GM18951 (cell line): ENCODE results near the gene CXorf38.
A peak's percentile ranks its signal among the peaks of the same experiment; 100 is the strongest.

Experiments
- POLR2A ChIP-seq: IDR thresholded peaks from 4 replicates; pipeline ENCODE4 v1.6.1; 2011; ENCODE audit warnings: mild to moderate bottlenecking; ENCODE audit not compliant: insufficient read length, insufficient read depth; ENCODE audit errors: extremely low read depth
- in situ Hi-C: fragments of 300-500 bp; cut with MboI; formaldehyde crosslinking; loops from one replicate; pipeline ENCODE4 v1.12.0; 2022; ENCODE audit warnings: low sequenced_read_pairs, mixed read lengths, inconsistent platforms; ENCODE audit not compliant: unreplicated experiment

Gene CXorf38

DNA sequence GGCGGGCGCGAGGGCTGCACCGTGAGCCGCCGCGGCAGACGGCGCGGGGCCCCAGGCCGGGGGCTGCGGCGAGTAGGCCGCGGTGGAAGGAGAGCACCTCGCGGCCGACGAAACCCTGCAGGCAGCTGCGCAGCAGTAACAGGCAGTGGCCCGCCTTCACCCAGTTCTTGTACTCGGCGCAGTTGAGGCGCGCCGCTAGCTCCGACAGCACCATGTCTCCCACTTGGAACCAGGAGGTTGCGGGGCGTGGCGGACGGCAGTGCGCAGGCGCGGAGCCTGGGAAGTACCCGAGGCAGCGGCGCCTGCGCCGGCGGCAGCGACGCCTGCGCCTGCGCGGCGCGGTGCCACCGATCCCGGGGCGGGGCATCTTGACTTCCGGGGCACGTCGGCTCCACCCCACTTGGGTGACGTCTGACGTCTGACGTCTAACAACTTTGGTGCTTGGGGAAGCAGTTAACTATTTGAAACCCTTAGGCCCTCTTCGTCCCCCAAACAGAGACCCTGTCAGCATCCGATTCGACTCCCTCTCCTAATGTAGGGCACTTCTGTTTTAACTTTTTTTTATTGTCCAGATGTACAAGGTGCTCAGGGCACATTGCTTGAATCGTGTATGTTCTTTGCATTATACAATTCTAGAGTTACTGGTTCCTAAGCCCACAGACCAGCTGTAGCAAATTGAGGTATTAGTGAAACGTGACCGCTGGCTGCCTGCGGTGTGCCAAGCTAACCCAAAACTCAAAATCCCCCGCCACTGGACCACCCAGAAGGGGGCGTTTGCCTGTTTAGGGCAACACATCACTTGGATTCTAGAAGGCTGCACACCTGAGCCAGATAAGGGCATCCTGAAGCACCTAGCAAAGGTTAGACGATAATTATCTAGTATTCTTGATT lies at the start of gene CXorf38:
TSS of gene CXorf38 (minus strand) at position 255 of the 891 bp plus-strand sequence. CDS start at position 214, 41 bp downstream.
- peak; percentile 84 for TF ChIP-seq POLR2A
- in situ Hi-C loops, result loop anchor here (10.0 kb wide), 1 partner anchor 843 kb away; no protein-coding TSS in a partner anchor

DNA sequence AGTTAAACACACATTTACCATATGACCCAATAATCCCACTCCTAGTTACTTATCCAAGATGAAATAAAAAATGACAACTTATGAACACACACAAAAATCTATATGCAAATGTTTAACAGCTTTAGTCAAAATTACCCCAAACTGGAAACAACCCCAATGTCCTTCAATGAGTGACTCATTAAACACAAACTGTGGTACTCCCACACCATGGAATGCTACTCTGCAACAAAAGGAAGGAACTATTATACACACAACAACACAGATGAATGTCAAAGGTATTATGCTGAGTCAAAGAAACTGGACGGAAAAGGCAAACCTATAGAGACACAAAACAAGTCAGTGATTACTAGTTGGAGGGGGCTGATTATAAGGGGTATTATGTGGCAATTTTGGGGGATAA lies 47.4 kb upstream of the CXorf38 start:
- in situ Hi-C loops, result no loop called here
- no peak for TF ChIP-seq POLR2A

DNA sequence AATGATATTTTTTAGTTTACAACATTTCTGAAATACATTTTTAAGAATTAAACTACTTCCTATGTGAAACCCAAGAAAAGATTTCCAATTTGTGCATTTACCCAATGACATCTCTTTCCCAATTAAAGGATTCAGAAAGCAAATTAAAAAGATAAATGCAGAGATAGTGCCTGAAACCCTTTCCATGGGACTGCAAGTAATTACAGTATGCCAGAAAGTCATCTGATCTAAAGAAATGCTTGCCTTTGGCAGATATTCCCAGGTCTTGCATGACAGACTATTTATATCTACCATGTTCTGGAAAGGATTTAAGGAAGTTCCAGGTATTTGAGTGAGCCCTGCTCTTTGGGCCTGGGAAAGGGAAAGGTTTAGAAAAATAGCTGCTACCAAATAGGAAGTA lies 41.6 kb upstream of the CXorf38 start:
- no peak for TF ChIP-seq POLR2A
- in situ Hi-C loops, result no loop called here

DNA sequence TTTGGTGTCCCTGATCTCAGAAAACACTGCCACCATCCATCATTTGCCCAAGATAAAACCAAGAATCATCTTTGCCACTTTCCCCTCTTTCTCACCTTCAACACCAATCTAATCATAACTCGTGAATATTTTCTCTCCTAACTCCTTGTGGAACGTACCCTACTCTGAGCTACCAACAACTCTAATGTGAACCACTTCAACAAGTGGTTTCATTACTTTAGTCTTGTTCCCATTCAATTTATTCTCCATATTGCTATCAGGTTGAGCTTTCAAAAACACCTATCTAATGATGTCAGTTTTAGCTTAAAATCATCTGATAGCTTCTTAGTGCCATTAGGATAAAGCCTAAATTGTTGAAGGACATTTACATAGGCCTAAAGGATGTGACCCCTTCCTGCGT lies 39.8 kb upstream of the CXorf38 start:
- in situ Hi-C loops, result no loop called here
- TF ChIP-seq POLR2A, result no peak

GRCh38 chrX:40685362-40685918 lies 38.1 kb upstream of the CXorf38 start:
- in situ Hi-C loops, result no loop called here
- TF ChIP-seq POLR2A, result no peak

- no peak for TF ChIP-seq POLR2A
- in situ Hi-C loops, result no loop called here
Observed at GRCh38 chrX:40684092-40684491, 36.7 kb upstream of the CXorf38 start.

DNA sequence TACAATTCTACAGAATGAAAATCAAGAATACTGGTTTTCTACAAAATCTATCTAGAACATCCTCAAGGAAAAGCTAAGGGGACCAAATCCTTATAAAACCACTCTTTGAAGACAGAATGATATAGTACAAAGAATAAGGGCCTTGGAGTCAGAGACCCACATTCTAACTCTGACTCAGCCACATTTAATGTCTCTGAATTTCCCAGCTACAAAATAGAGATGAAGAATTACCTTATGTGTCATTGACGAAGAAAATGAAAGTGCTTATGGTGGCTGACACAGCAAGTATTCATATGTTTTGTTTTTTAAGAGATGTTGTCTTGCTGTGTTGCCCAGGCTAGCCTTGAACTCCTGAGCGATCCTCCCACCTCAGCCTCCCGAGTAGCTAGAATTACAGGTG lies 35.9 kb upstream of the CXorf38 start:
- in situ Hi-C loops, result no loop called here
- no peak for TF ChIP-seq POLR2A

GRCh38 chrX:40671126-40671525 lies 23.8 kb upstream of the CXorf38 start:
- TF ChIP-seq POLR2A, result no peak
- in situ Hi-C loops, result loop anchor here (25.0 kb wide), 1 partner anchor 441 kb away; no protein-coding TSS in a partner anchor

GRCh38 chrX:40663880-40664630 lies 16.7 kb upstream of the CXorf38 start:
- in situ Hi-C loops, result loop anchor here (25.0 kb wide), 1 partner anchor 448 kb away; no protein-coding TSS in a partner anchor
- TF ChIP-seq POLR2A, result no peak

DNA sequence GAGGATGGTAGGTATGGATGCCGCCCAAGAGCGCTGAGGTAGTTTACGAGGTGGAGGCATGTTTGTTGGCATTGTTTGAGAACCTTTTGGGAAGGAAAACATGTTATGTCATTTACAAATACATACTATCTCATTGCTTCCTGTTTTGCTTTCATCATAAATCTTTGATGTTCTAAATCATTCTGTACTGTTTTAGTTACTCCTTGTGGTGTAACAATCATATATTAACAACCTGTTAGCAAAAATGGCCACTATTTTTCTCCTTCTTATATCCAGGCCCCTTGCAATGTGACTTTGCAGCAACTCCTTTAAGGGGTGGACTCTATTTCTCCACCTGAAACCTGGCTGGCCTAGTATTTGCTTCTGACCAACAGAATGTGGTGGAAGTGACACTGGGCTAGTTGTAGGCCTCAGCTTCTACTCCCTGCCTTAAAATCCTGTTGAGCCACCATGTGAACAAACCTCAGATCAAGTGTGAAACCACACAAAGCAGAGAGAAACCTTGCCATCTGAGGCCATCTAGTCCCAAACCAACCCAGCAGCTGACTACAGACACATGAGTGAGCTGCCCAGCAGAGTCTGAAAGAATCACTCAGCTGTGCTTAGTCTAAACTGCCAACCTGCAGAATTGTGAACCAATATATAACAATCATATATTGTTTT lies 15.8 kb upstream of the CXorf38 start:
- in situ Hi-C loops, result loop anchor here (25.0 kb wide), 1 partner anchor 449 kb away; no protein-coding TSS in a partner anchor
- TF ChIP-seq POLR2A, result no peak

GRCh38 chrX:40661489-40661888 lies 14.1 kb upstream of the CXorf38 start:
- TF ChIP-seq POLR2A, result no peak
- in situ Hi-C loops, result loop anchor here (25.0 kb wide), 1 partner anchor 451 kb away; no protein-coding TSS in a partner anchor

- in situ Hi-C loops, result loop anchor here (25.0 kb wide), 1 partner anchor 452 kb away; no protein-coding TSS in a partner anchor
- no peak for TF ChIP-seq POLR2A
Observed at GRCh38 chrX:40660381-40660780, 13.0 kb upstream of the CXorf38 start.
